ENCODE measurements around the gene FLAD1.

The FLAD1 gene

GRCh38 chr1:154953611-154954038, 29.5 kb upstream of the FLAD1 start:
- no peak for DNase-seq

GRCh38 chr1:154954541-154954940, 28.6 kb upstream of the FLAD1 start:
- DNase-seq, result no peak

GRCh38 chr1:154955039-154955717, 28.0 kb upstream of the FLAD1 start:
- peak; percentile 94 for DNase-seq

- peak; percentile 93 for DNase-seq
Measured at GRCh38 chr1:154955718-154956543, 27.2 kb upstream of the FLAD1 start, which contains the start of gene PBXIP1. Gene PBXIP1, minus strand, starts transcription at chr1:154956099. Its CDS starts 2,378 bp downstream, at chr1:154953721.

GRCh38 chr1:154956544-154956941, 26.6 kb upstream of the FLAD1 start:
- no peak for DNase-seq

- no peak for DNase-seq
Measured at GRCh38 chr1:154957091-154957657, 26.0 kb upstream of the FLAD1 start.

GRCh38 chr1:154958036-154958435, 25.1 kb upstream of the FLAD1 start:
- DNase-seq, result no peak

GRCh38 chr1:154958681-154959425, 24.3 kb upstream of the FLAD1 start:
- DNase-seq, result no peak

GRCh38 chr1:154959426-154959780, 23.7 kb upstream of the FLAD1 start:
- DNase-seq, result no peak

GRCh38 chr1:154960446-154961136, 22.6 kb upstream of the FLAD1 start:
- DNase-seq, result no peak

- DNase-seq, result peak; percentile 57
Measured at GRCh38 chr1:154961207-154962155, 21.7 kb upstream of the FLAD1 start, which contains the start of gene PYGO2. Gene PYGO2, minus strand, starts transcription at chr1:154961782. Its CDS starts 206 bp downstream, at chr1:154961576.

- no peak for DNase-seq
Measured at GRCh38 chr1:154962156-154962749, 20.9 kb upstream of the FLAD1 start.

GRCh38 chr1:154962795-154963330, 20.3 kb upstream of the FLAD1 start:
- no peak for DNase-seq

GRCh38 chr1:154963643-154964042, 19.5 kb upstream of the FLAD1 start:
- DNase-seq, result no peak

GRCh38 chr1:154964359-154964758, 18.8 kb upstream of the FLAD1 start:
- no peak for DNase-seq

- no peak for DNase-seq
Measured at GRCh38 chr1:154966111-154966510, 17.0 kb upstream of the FLAD1 start.

GRCh38 chr1:154967331-154967950, 15.7 kb upstream of the FLAD1 start:
- DNase-seq, result no peak

GRCh38 chr1:154968731-154969130, 14.4 kb upstream of the FLAD1 start:
- no peak for DNase-seq

GRCh38 chr1:154969246-154969645, 13.9 kb upstream of the FLAD1 start:
- no peak for DNase-seq

GRCh38 chr1:154969860-154970452, 13.2 kb upstream of the FLAD1 start:
- no peak for DNase-seq
